Kidney (tissue), 14 donors: Measurements from ENCODE around the gene PRTN3. TPM values are rescaled to one million over a fixed set of nuclear protein-coding genes. Genes with fewer than 3 reads are reported as not detected.

Experiments used
- DNase-seq, 5 donors: peaks; one replicate each; pipeline ENCODE4 v3.0.0-alpha.2; 2013 to 2020
- FAIRE-seq: peaks from 2 replicates; lab custom pipeline; 2012; peaks lifted over from hg19 to GRCh38; lab: Jason Lieb, UNC
- H3K27ac ChIP-seq, 2 donors: one replicate each; pipeline ENCODE4 v1.7.0; 2013; ENCODE audit warnings: low read depth in 2 of 2, low read length in 2 of 2, inconsistent platforms in 1 of 2
- H3K27me3 ChIP-seq: one replicate; pipeline ENCODE4 v1.7.1; 2013; ENCODE audit warnings: low read length, inconsistent platforms; ENCODE audit not compliant: control insufficient read depth, insufficient read depth
- H3K36me3 ChIP-seq, 3 donors: one replicate each; pipeline versions ENCODE4 v1.7.0 to v1.7.1; 2013; ENCODE audit warnings: low read length in 3 of 3, control low read depth in 1 of 3, inconsistent platforms in 1 of 3; ENCODE audit not compliant: insufficient read depth in 3 of 3, control insufficient read depth in 2 of 3
- H3K4me1 ChIP-seq, 3 donors: one replicate each; pipeline versions ENCODE4 v1.7.0 to v1.7.1; 2013; ENCODE audit warnings: low read length in 3 of 3, inconsistent platforms in 1 of 3, low read depth in 1 of 3; ENCODE audit not compliant: control insufficient read depth in 2 of 3, insufficient read depth in 2 of 3
- H3K4me3 ChIP-seq, 3 donors: one replicate each; pipeline versions ENCODE4 v1.7.0 to v1.8.1; 2013; ENCODE audit warnings: low read length in 3 of 3, control low read depth in 1 of 3, inconsistent platforms in 1 of 3
- H3K9ac ChIP-seq, 3 donors: one replicate each; pipeline versions ENCODE4 v1.7.0 to v1.7.1; 2013; ENCODE audit warnings: low read length in 3 of 3, control low read depth in 1 of 3, inconsistent platforms in 1 of 3
- H3K9me3 ChIP-seq, 3 donors: one replicate each; pipeline versions ENCODE4 v1.7.0 to v1.7.1; 2013; ENCODE audit warnings: low read length in 3 of 3, control low read depth in 1 of 3, inconsistent platforms in 1 of 3; ENCODE audit not compliant: control insufficient read depth in 2 of 3, insufficient read depth in 1 of 3
- intact Hi-C: fragments of 100-400 bp; cut with DNase I; formaldehyde crosslinking; loops from one replicate; pipeline ENCODE4 v1.11.1; 2022
- polyA plus RNA-seq: library from polyadenylated mRNA; stranded (reverse); fragments of 350-450 nt; fragmentation: Illumina TruSeq; extraction: RNeasy Lipid Tissue Mini Kit (QIAGEN cat#74804); gene quantifications from one replicate; pipeline ENCODE4 v1.2.3, GENCODE V29; 2014; ENCODE audit warnings: low read depth, low replicate concordance; ENCODE audit not compliant: insufficient read depth
- total RNA-seq: library from RNA; stranded (reverse); fragmentation: NEBNext Ultra II Directional; extraction: Animal tissue kit (Norgen Biotek cat#: 25700); gene quantifications from one replicate; pipeline ENCODE4 v1.2.1, GENCODE V29; 2021
- TF ChIP-seq, protein P1 (sequence below): IDR thresholded peaks from 3 replicates; pipeline ENCODE4 v1.5.1; 2012; ENCODE audit warnings: mild to moderate bottlenecking, moderate library complexity, borderline replicate concordance; ENCODE audit not compliant: insufficient read depth; ENCODE audit errors: extremely low read depth
- donor health status: control.
- donor health status: control.
- donor health status: control.
- donor health status: control.
- donor health status: control.
- donor health status: DM: yes; HTN: yes; CAD: no.
- donor health status: Normal renal cell carcinoma (clear cell type).

The PRTN3 gene
- total and polyA plus RNA-seq, 2 donors from 2014 or later: not detected

DNA sequence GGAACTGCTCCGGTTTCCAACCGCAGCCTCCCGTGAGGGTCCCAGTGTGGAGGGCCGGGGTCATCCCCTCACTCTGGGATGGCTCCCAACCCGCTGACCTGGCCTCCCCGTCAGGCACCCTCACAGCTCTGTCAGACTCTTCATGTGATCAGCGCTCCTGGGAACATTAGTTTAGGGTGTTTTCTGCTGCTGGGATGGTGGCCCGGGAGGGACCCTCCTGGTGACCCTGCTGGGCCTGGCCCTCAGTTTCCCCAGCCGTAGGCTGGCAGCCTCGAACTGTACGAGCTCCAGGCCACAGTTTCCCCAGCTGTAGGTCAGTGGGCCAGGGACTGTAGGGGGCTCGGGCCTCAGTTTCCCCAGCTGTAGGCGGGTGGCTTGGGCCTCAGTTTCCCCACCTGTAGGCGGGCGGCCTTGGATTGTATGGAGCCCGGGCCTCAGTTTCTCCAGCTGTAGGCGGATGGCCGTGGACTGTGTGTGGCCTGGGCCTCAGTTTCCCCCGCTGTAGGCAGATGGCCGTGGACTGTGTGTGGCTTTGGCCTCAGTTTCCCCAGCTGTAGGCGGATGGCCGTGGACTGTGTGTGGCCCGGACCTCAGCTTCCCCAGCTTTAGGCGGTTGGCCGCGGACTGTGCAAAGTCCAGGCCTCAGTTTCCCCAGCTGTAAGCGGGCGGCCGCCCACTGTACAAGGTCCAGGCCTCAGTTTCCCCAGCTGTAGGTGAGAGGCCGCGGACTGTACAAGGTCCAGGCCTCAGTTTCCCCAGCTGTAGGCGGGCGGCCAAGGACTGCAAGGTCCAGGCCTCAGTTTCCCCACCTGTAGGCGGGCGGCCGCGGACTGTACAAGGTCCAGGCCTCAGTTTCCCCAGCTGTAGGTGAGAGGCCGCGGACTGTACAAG, 44.9 kb upstream of the PRTN3 start:
- no peak for FAIRE-seq
- DNase-seq: peak in 2 of 5 donors; percentile 84
- no peak overlapping the region for H3K27ac ChIP-seq
- no peaks in the 10 kb centered on the region for H3K9me3 ChIP-seq
- intact Hi-C loops: no loop called here
- H3K4me1 ChIP-seq: peaks cover 0 to 21% (median 10%) of the 10 kb centered on the region in 3 donors
- H3K27me3 ChIP-seq: no peaks in the 10 kb centered on the region
- peak overlapping the region in 1 of 3 donors; percentile 87 for H3K9ac ChIP-seq
- H3K4me3 ChIP-seq: peak overlapping the region in 1 of 3 donors; percentile 71
- H3K36me3 ChIP-seq: peaks cover 0 to 4% (median 0%) of the 10 kb centered on the region in 3 donors
- TF ChIP-seq, protein P1, sequence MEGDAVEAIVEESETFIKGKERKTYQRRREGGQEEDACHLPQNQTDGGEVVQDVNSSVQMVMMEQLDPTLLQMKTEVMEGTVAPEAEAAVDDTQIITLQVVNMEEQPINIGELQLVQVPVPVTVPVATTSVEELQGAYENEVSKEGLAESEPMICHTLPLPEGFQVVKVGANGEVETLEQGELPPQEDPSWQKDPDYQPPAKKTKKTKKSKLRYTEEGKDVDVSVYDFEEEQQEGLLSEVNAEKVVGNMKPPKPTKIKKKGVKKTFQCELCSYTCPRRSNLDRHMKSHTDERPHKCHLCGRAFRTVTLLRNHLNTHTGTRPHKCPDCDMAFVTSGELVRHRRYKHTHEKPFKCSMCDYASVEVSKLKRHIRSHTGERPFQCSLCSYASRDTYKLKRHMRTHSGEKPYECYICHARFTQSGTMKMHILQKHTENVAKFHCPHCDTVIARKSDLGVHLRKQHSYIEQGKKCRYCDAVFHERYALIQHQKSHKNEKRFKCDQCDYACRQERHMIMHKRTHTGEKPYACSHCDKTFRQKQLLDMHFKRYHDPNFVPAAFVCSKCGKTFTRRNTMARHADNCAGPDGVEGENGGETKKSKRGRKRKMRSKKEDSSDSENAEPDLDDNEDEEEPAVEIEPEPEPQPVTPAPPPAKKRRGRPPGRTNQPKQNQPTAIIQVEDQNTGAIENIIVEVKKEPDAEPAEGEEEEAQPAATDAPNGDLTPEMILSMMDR: no peak

- peak within 1 kb of the TSS; percentile 78 to 93 (median 87) for H3K4me3 ChIP-seq
- H3K36me3 ChIP-seq: peaks cover 0 to 4% (median 0%) of the 10 kb centered on the region in 3 donors
- peak; percentile 100 for DNase-seq
- H3K9me3 ChIP-seq: no peaks in the 10 kb centered on the region
- TF ChIP-seq, protein P1: no peak
- peak; percentile 98 for FAIRE-seq
- peaks cover 0 to 30% (median 15%) of the 10 kb centered on the region in 3 donors for H3K4me1 ChIP-seq
- H3K27ac ChIP-seq: peak within 1 kb of the TSS; percentile 85 to 94
- H3K9ac ChIP-seq: peak within 1 kb of the TSS; percentile 59 to 87 (median 81)
- H3K27me3 ChIP-seq: no peaks in the 10 kb centered on the region
- intact Hi-C loops: no loop called here
Observed at GRCh38 chr19:796692-797527, 43.9 kb upstream of the PRTN3 start, which contains the start of gene PTBP1. TSS of gene PTBP1 (plus strand) at chr19:797452. CDS start at chr19:797498, 46 bp downstream.

- intact Hi-C loops: no loop called here
Observed at GRCh38 chr19:797528-798414, 43.0 kb upstream of the PRTN3 start.

More at GRCh38 chr19:797528-798414, 43.0 kb upstream of the PRTN3 start:
- FAIRE-seq (no peak), DNase-seq (peak; percentile 88 to 97 (median 94))
- Histone ChIP-seq H3K27ac (peak overlapping the region; percentile 85 to 94), H3K4me3 (peak overlapping the region; percentile 78 to 93 (median 87)), H3K4me1 (peaks cover 0 to 38% (median 20%) of the 10 kb centered on the region in 3 donors), H3K36me3 (peaks cover 0 to 4% (median 0%) of the 10 kb centered on the region in 3 donors), H3K9ac (peak overlapping the region; percentile 15 to 84 (median 58)), H3K9me3 (no peaks in the 10 kb centered on the region), H3K27me3 (no peaks in the 10 kb centered on the region)
- TF ChIP-seq, protein P1: no peak
